Fibroblast of pulmonary artery (primary cell): Measurements from ENCODE around the gene ANKRD44.

ENCODE experiments used
- DNase-seq: peaks from one replicate; pipeline ENCODE4 v3.0.0-alpha.2; 2010; ENCODE audit warnings: low read depth
- H3K4me3 ChIP-seq: replicated peaks from 2 replicates; pipeline ENCODE4 v1.5.1; 2011; ENCODE audit warnings: low read depth, mild to moderate bottlenecking, control low read depth, low read length, moderate library complexity
- TF ChIP-seq, protein P1 (sequence below): IDR thresholded peaks from 2 replicates; pipeline ENCODE4 v1.5.1; 2011; ENCODE audit warnings: mild to moderate bottlenecking, control low read depth, low read length, inconsistent platforms; ENCODE audit errors: missing control alignments

Gene ANKRD44

GRCh38 chr2:197147942-197148341, 162.6 kb downstream of the ANKRD44 start:
- no peak for DNase-seq
- TF ChIP-seq, protein P1, sequence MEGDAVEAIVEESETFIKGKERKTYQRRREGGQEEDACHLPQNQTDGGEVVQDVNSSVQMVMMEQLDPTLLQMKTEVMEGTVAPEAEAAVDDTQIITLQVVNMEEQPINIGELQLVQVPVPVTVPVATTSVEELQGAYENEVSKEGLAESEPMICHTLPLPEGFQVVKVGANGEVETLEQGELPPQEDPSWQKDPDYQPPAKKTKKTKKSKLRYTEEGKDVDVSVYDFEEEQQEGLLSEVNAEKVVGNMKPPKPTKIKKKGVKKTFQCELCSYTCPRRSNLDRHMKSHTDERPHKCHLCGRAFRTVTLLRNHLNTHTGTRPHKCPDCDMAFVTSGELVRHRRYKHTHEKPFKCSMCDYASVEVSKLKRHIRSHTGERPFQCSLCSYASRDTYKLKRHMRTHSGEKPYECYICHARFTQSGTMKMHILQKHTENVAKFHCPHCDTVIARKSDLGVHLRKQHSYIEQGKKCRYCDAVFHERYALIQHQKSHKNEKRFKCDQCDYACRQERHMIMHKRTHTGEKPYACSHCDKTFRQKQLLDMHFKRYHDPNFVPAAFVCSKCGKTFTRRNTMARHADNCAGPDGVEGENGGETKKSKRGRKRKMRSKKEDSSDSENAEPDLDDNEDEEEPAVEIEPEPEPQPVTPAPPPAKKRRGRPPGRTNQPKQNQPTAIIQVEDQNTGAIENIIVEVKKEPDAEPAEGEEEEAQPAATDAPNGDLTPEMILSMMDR: no peak
- no peak overlapping the region for H3K4me3 ChIP-seq

DNA sequence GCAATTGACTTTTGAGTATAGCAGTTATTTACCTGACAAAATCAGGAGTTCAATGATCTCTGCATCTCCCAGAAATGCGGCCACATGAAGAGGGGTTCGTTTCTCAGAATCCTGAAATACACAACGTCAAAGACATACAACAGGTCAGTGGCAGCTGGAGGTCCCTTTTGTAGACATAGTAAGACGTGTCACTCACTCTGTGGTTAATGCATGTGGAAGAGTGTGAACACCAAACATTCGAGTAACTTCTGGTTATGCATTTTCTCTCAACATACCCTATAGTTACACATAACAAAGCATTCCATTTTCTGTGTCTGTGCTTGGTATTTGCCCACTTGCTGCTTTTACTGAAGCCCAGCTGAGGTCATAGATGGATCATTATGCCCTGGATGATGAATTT, 163.6 kb downstream of the ANKRD44 start:
- TF ChIP-seq, protein P1: no peak
- no peak for DNase-seq
- no peak overlapping the region for H3K4me3 ChIP-seq

DNA sequence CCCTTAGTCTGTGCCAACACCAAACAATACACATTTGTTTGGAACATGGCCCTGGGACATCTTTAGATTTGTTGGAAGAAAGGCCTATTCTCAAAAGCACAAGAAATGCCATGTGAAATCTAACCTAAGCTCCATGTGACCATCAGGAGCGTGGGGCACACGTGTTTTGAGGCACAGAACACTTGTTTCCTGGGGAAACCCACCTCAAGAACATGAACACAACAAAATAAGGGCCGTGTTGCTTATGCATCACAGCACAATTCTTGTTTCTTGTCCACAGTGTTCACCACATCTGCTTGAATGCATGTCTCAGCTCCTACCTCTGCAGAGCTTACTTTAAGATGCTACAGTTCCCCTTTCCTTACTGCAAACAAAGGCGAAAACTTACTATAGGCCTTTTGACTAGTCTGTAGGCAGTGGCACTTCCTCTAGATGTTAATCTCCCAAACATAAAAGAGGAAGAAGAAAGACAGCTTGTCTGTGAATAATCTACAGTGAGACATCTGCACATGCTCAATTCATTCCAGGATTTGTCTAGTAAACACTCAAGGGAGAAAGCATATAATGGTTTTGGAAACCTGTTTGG, 165.0 kb downstream of the ANKRD44 start:
- no peak overlapping the region for H3K4me3 ChIP-seq
- TF ChIP-seq, protein P1: no peak
- no peak for DNase-seq

DNA sequence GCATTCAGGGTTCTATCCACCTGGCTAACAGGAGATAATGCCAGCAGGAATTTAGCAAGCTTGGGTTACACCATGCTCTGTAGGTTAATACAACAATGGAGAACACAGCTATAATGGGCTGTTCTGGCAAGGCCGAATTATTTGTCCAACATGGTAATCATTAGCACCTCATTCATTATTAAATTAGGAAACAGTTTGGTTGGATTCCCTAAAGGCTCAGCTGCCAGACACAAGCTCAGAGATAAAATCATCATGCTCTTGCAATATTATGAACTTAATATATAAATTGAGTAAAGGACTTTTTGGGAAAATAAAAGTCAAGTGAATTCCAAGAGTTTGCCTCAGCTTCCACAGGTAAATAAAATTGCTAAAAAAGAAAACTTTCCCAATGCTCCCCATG, 166.4 kb downstream of the ANKRD44 start:
- no peak for DNase-seq
- H3K4me3 ChIP-seq: no peak overlapping the region
- TF ChIP-seq, protein P1: no peak

DNA sequence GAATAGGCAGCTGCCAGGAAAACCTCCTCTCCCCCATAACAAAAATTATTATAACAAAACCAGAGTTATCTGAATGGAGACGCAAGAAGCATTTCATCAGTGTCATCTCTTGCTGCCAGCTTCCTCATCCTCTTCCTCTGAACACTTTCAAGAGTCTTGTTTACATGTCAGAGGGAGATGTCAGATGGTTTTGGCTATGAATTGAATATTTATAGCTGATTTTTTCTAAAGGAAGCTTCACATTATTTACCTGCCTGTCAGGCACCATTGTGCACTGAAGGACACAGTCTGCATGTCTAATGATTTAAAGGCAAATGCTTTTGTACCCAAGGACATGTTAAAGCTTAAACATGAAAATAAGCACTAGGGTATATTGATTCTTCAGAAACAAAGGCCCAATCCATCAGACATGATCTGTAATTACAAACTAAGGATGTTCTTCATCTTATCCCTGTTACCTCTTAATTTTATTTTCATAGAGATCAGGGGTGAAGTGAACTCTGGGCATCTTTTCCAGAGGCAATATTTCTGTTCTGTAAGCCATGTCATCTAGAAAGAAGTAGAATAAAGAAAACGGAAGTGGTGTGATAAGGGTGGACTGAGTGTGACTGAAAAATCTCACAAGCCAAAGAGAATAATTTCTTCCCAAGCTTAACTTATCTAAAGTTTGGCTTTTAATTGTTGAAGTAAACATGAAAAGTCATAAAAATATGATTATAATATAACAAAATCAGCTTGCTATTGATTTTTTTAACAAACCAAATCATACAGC, 168.7 kb downstream of the ANKRD44 start:
- no peak overlapping the region for H3K4me3 ChIP-seq
- TF ChIP-seq, protein P1: no peak
- DNase-seq: no peak

DNA sequence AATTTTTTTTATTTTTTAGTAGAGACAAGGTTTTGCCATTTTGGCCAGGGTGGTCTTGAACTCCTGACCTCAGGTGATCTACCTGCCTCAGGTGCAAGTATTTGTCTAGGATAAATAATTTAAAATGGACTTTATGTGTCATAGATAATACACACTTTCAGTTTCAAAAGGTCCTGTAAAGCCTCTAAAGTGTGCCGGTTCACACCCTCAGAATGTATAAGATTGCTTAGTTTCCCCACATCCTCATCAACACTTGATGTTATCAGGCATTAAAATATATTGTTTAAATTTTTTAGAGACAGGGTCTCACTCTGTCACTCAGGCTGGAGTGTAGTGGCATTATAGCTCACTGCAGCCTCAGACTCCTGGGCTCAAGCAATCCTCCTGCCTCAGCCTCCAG, 170.5 kb downstream of the ANKRD44 start:
- TF ChIP-seq, protein P1: no peak
- no peak for DNase-seq
- H3K4me3 ChIP-seq: no peak overlapping the region

- H3K4me3 ChIP-seq: no peak overlapping the region
- TF ChIP-seq, protein P1: no peak
- no peak for DNase-seq
Observed at GRCh38 chr2:197138506-197138905, 172.1 kb downstream of the ANKRD44 start.
